GM23338 (cell line): Measurements from ENCODE around the gene LIPH.
A peak's percentile ranks its signal among the peaks of the same experiment; 100 is the strongest.

Source experiments
- CREB1 ChIP-seq: fragments of 250-450 bp; sonication (Bioruptor Pico); IDR thresholded peaks from 2 replicates; pipeline ENCODE4 v1.5.0; 2020; ENCODE audit warnings: low read depth, mild to moderate bottlenecking, moderate library complexity
- CTCF ChIP-seq, 2 experiments: fragments of 200-600 bp in 1 of 2; sonication (generic) in 1 of 2; conservative IDR thresholded peaks; 2 replicates each; pipeline versions ENCODE4 v1.5.1 to v1.6.1; 2016 to 2017; ENCODE audit warnings: antibody characterized with exemption in 2 of 2, low read depth in 2 of 2, mild to moderate bottlenecking in 2 of 2, moderate library complexity in 1 of 2
- EZH2 ChIP-seq: fragments of 200-600 bp; sonication (generic); IDR thresholded peaks from one replicate; pipeline ENCODE4 v1.8.0; 2017; ENCODE audit warnings: antibody characterized with exemption, mild to moderate bottlenecking, low read depth; ENCODE audit not compliant: unreplicated experiment
- EZH2phosphoT487 ChIP-seq: fragments of 200-600 bp; sonication (generic); IDR thresholded peaks from one replicate; pipeline ENCODE4 v1.8.1; 2018; ENCODE audit warnings: antibody characterized with exemption; ENCODE audit not compliant: unreplicated experiment
- JUNB ChIP-seq: IDR thresholded peaks from one replicate; pipeline ENCODE4 v1.6.1; 2016; ENCODE audit warnings: antibody characterized with exemption; ENCODE audit not compliant: unreplicated experiment
- NANOG ChIP-seq: IDR thresholded peaks from 2 replicates; pipeline ENCODE4 v1.6.1; 2016; ENCODE audit warnings: antibody characterized with exemption, borderline replicate concordance
- POLR2AphosphoS5 ChIP-seq: IDR thresholded peaks from 2 replicates; pipeline ENCODE4 v1.6.1; 2016; ENCODE audit warnings: antibody characterized with exemption, low read depth
- STAT1 ChIP-seq: IDR thresholded peaks from one replicate; pipeline ENCODE4 v1.6.1; 2016; ENCODE audit warnings: antibody characterized with exemption; ENCODE audit not compliant: unreplicated experiment
- ZNF114 ChIP-seq: fragments of 250-450 bp; sonication (Bioruptor Pico); IDR thresholded peaks from 2 replicates; pipeline ENCODE4 v1.5.0; 2020; ENCODE audit warnings: mild to moderate bottlenecking, moderate library complexity
- TF ChIP-seq, protein P1 (sequence below): fragments of 250-450 bp; sonication (Bioruptor Pico); IDR thresholded peaks from 2 replicates; pipeline ENCODE4 v1.5.0; 2020; ENCODE audit warnings: mild to moderate bottlenecking, moderate library complexity
- TF ChIP-seq, protein P2 (sequence below): IDR thresholded peaks from one replicate; pipeline ENCODE4 v1.6.1; 2018; ENCODE audit warnings: antibody characterized with exemption; ENCODE audit not compliant: unreplicated experiment

DNA sequence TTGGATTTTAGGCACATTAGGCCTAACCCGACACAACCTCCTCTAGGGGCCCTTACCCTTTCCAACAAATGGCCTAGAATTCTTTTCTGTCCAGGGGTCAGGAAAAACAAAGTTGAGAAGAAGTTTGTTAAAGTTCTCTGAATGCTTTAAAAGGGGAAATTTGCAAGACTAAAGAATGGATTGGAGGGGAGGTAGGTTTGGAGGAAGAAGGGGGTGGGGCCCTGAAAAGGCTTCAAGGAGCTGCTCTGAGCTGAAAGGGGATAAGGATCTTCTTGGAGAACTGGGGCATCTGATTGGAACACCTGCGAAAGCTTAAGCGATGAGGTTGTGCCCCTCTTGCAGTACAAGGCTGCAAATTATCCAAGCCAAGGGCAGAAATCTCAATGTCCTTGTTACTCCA, 29.8 kb upstream of the LIPH start:
- TF ChIP-seq EZH2phosphoT487 (no peak), CTCF (conservative IDR thresholded peaks at IDR 0.05; ENCODE audit: low read depth in 2 of 2) (no peak), EZH2 (no peak), NANOG (0 out of 2 replicates have a peak, but pooled peaks have one; percentile 57), ZNF114 (CRISPR knock-in tag) (no peak), CREB1 (no peak), POLR2AphosphoS5 (peak; percentile 78), JUNB (no peak), STAT1 (no peak)
- TF ChIP-seq, protein P1, sequence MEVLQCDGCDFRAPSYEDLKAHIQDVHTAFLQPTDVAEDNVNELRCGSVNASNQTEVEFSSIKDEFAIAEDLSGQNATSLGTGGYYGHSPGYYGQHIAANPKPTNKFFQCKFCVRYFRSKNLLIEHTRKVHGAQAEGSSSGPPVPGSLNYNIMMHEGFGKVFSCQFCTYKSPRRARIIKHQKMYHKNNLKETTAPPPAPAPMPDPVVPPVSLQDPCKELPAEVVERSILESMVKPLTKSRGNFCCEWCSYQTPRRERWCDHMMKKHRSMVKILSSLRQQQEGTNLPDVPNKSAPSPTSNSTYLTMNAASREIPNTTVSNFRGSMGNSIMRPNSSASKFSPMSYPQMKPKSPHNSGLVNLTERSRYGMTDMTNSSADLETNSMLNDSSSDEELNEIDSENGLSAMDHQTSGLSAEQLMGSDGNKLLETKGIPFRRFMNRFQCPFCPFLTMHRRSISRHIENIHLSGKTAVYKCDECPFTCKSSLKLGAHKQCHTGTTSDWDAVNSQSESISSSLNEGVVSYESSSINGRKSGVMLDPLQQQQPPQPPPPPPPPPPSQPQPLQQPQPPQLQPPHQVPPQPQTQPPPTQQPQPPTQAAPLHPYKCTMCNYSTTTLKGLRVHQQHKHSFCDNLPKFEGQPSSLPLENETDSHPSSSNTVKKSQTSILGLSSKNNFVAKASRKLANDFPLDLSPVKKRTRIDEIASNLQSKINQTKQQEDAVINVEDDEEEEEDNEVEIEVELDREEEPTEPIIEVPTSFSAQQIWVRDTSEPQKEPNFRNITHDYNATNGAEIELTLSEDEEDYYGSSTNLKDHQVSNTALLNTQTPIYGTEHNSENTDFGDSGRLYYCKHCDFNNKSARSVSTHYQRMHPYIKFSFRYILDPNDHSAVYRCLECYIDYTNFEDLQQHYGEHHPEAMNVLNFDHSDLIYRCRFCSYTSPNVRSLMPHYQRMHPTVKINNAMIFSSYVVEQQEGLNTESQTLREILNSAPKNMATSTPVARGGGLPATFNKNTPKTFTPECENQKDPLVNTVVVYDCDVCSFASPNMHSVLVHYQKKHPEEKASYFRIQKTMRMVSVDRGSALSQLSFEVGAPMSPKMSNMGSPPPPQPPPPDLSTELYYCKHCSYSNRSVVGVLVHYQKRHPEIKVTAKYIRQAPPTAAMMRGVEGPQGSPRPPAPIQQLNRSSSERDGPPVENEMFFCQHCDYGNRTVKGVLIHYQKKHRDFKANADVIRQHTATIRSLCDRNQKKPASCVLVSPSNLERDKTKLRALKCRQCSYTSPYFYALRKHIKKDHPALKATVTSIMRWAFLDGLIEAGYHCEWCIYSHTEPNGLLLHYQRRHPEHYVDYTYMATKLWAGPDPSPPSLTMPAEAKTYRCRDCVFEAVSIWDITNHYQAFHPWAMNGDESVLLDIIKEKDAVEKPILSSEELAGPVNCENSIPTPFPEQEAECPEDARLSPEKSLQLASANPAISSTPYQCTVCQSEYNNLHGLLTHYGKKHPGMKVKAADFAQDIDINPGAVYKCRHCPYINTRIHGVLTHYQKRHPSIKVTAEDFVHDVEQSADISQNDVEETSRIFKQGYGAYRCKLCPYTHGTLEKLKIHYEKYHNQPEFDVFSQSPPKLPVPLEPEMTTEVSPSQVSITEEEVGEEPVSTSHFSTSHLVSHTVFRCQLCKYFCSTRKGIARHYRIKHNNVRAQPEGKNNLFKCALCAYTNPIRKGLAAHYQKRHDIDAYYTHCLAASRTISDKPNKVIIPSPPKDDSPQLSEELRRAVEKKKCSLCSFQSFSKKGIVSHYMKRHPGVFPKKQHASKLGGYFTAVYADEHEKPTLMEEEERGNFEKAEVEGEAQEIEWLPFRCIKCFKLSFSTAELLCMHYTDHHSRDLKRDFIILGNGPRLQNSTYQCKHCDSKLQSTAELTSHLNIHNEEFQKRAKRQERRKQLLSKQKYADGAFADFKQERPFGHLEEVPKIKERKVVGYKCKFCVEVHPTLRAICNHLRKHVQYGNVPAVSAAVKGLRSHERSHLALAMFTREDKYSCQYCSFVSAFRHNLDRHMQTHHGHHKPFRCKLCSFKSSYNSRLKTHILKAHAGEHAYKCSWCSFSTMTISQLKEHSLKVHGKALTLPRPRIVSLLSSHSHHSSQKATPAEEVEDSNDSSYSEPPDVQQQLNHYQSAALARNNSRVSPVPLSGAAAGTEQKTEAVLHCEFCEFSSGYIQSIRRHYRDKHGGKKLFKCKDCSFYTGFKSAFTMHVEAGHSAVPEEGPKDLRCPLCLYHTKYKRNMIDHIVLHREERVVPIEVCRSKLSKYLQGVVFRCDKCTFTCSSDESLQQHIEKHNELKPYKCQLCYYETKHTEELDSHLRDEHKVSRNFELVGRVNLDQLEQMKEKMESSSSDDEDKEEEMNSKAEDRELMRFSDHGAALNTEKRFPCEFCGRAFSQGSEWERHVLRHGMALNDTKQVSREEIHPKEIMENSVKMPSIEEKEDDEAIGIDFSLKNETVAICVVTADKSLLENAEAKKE: peak; percentile 10; the same call in 1 of the 2 replicates
- TF ChIP-seq, protein P2, sequence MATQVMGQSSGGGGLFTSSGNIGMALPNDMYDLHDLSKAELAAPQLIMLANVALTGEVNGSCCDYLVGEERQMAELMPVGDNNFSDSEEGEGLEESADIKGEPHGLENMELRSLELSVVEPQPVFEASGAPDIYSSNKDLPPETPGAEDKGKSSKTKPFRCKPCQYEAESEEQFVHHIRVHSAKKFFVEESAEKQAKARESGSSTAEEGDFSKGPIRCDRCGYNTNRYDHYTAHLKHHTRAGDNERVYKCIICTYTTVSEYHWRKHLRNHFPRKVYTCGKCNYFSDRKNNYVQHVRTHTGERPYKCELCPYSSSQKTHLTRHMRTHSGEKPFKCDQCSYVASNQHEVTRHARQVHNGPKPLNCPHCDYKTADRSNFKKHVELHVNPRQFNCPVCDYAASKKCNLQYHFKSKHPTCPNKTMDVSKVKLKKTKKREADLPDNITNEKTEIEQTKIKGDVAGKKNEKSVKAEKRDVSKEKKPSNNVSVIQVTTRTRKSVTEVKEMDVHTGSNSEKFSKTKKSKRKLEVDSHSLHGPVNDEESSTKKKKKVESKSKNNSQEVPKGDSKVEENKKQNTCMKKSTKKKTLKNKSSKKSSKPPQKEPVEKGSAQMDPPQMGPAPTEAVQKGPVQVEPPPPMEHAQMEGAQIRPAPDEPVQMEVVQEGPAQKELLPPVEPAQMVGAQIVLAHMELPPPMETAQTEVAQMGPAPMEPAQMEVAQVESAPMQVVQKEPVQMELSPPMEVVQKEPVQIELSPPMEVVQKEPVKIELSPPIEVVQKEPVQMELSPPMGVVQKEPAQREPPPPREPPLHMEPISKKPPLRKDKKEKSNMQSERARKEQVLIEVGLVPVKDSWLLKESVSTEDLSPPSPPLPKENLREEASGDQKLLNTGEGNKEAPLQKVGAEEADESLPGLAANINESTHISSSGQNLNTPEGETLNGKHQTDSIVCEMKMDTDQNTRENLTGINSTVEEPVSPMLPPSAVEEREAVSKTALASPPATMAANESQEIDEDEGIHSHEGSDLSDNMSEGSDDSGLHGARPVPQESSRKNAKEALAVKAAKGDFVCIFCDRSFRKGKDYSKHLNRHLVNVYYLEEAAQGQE: no peak
